NCI-H2081 (cell line): ENCODE measurements around the gene KATNAL1.
"Not testable (repeated sequence)": the region's sequence is repeated elsewhere in the genome, so short reads cannot be mapped to it uniquely, and the experiment has no call there.

Experiments used
- DNase-seq, 2 experiments: peaks; one replicate each; lab custom pipeline; 2025; lab: John Stamatoyannopoulos, UW

The KATNAL1 gene

GRCh38 chr13:30212256-30212655 is 95.1 kb downstream of the KATNAL1 start:
- DNase-seq, result no peak

GRCh38 chr13:30211745-30212144 is 95.6 kb downstream of the KATNAL1 start:
- DNase-seq, result no peak

GRCh38 chr13:30204564-30204963 is 102.8 kb downstream of the KATNAL1 start:
- DNase-seq, result no peak

- DNase-seq, result peak; percentile 34 to 82
Measured at GRCh38 chr13:30196025-30196424, 111.3 kb downstream of the KATNAL1 start.

- no peak for DNase-seq
Measured at GRCh38 chr13:30194906-30195305, 112.4 kb downstream of the KATNAL1 start.

GRCh38 chr13:30193279-30194234 is 113.8 kb downstream of the KATNAL1 start:
- no peak for DNase-seq

GRCh38 chr13:30192320-30193093 is 114.8 kb downstream of the KATNAL1 start:
- peak in 1 of 2 experiments; percentile 5 for DNase-seq

- DNase-seq, result no peak
Measured at GRCh38 chr13:30191491-30192100, 115.8 kb downstream of the KATNAL1 start.

- DNase-seq, result peak; percentile 53 to 83
Measured at GRCh38 chr13:30186634-30187415, 120.5 kb downstream of the KATNAL1 start.

GRCh38 chr13:30181888-30182651 is 125.3 kb downstream of the KATNAL1 start:
- no peak for DNase-seq

GRCh38 chr13:30179597-30180276 is 127.6 kb downstream of the KATNAL1 start:
- DNase-seq, result peak in 1 of 2 experiments; percentile 55

GRCh38 chr13:30178976-30179375 is 128.4 kb downstream of the KATNAL1 start:
- DNase-seq, result no peak

GRCh38 chr13:30175166-30175565 is 132.2 kb downstream of the KATNAL1 start:
- DNase-seq, result no peak

- not testable (repeated sequence) for DNase-seq
Measured at GRCh38 chr13:30174250-30174649, 133.1 kb downstream of the KATNAL1 start.

- no peak for DNase-seq
Measured at GRCh38 chr13:30173303-30173610, 134.1 kb downstream of the KATNAL1 start.

- DNase-seq, result no peak
Measured at GRCh38 chr13:30172593-30173302, 134.6 kb downstream of the KATNAL1 start.

- DNase-seq, result no peak
Measured at GRCh38 chr13:30170569-30170968, 136.8 kb downstream of the KATNAL1 start.

GRCh38 chr13:30169442-30169841 is 137.9 kb downstream of the KATNAL1 start:
- DNase-seq, result no peak

- no peak for DNase-seq
Measured at GRCh38 chr13:30165796-30166195, 141.6 kb downstream of the KATNAL1 start.

GRCh38 chr13:30165071-30165470 is 142.3 kb downstream of the KATNAL1 start:
- DNase-seq, result no peak
